Peyer's patch (tissue), 4 donors: Measurements from ENCODE around the gene FOXD2. TPM values are rescaled to one million over a fixed set of nuclear protein-coding genes. Genes with fewer than 3 reads are reported as not detected.

ENCODE experiments used
- DNase-seq, 3 donors: peaks; one replicate each; pipeline ENCODE4 v3.0.0-alpha.2; 2017 to 2019
- H3K27ac ChIP-seq, 4 donors: fragments of 200-600 bp; sonication (generic); one replicate each; pipeline ENCODE4 v1.5.1; 2016 to 2019
- H3K27me3 ChIP-seq, 2 donors: fragments of 200-600 bp; sonication (generic); one replicate each; pipeline ENCODE4 v1.5.1; 2019
- H3K36me3 ChIP-seq, 3 donors: fragments of 200-600 bp; sonication (generic); one replicate each; pipeline ENCODE4 v1.5.1; 2016 to 2019
- H3K4me1 ChIP-seq, 4 donors: fragments of 200-600 bp; sonication (generic); one replicate each; pipeline ENCODE4 v1.5.1; 2016 to 2019
- H3K4me3 ChIP-seq, 4 donors: fragments of 200-600 bp; sonication (generic); 1 replicate in 3 of 4; 2 replicates in 1 of 4; pipeline ENCODE4 v1.5.1; 2016 to 2019; ENCODE audit warnings: mild to moderate bottlenecking in 1 of 4
- H3K9me3 ChIP-seq, 4 donors: fragments of 200-600 bp; sonication (generic); one replicate each; pipeline ENCODE4 v1.5.1; 2016 to 2019; ENCODE audit warnings: mild to moderate bottlenecking in 1 of 4
- POLR2A ChIP-seq, 2 donors: fragments of 450-650 bp; IDR thresholded peaks; one replicate each; pipeline ENCODE4 v1.5.1; 2017; ENCODE audit warnings: antibody characterized with exemption in 2 of 2, mild to moderate bottlenecking in 2 of 2, moderate library complexity in 2 of 2
- total RNA-seq, 4 donors: library from RNA; depleted of rRNA; stranded (reverse); fragments of >200 nt; gene quantifications; one replicate each; pipeline ENCODE4 v1.1.0, GENCODE V29; 2016
- TF ChIP-seq, protein P1 (sequence below), 6 experiments: fragments of 450-650 bp in 4 of 6; fragments of 200-600 bp in 2 of 6; sonication (generic) in 1 of 6; IDR thresholded peaks; one replicate each; pipeline ENCODE4 v1.5.1; 2017 to 2019; ENCODE audit warnings: antibody characterized with exemption in 6 of 6, mild to moderate bottlenecking in 3 of 6, moderate library complexity in 1 of 6

Gene FOXD2
- total RNA-seq, 4 donors from 2014 or later, result 1.1 to 1.5 (median 1.3) TPM; not detected in 1

DNA sequence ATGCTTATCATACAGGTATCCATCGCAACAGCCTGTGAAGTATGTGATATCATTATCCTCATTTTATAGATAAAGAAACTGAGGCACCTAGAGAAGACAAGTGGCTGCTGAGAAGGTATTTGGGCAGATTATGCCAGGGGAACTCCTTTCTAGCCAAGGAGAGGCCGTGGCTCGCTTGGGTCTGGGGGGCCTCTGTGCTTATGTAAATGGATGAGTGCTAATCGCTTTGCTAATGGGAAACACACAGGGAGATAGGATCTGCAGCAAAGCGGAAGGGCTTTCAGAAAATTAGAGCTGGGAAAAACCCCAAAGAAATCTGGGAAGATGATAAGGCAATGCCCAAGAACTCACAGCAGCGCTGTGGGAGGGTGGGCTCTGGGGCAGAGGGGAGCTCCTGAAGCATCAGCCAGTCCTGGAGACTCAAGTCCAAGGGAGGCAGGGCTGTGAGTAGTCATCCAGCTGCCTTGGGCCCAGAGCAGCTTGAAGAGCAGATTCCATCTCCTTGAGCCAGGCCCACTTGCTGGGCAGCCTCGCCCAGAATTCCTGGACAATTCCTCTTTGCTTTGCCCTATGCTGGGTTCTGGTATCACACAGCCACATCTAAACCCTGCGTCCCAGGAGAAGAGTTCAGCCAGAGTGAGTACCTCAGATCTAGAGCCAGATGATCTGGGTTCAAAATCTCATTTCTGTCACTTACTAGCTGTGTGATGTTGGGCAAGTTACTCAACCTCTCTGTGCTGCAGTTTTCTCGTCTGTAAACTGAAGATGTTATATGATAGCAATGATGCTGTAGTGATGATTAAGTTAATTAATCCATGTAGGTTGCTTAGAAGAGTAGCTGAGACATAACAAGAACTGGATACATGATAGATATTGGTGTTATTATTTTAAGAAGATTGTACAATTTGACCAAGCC lies 36.7 kb downstream of the FOXD2 start:
- TF ChIP-seq POLR2A (IDR thresholded peaks at IDR 0.05), result no peak
- TF ChIP-seq, protein P1, sequence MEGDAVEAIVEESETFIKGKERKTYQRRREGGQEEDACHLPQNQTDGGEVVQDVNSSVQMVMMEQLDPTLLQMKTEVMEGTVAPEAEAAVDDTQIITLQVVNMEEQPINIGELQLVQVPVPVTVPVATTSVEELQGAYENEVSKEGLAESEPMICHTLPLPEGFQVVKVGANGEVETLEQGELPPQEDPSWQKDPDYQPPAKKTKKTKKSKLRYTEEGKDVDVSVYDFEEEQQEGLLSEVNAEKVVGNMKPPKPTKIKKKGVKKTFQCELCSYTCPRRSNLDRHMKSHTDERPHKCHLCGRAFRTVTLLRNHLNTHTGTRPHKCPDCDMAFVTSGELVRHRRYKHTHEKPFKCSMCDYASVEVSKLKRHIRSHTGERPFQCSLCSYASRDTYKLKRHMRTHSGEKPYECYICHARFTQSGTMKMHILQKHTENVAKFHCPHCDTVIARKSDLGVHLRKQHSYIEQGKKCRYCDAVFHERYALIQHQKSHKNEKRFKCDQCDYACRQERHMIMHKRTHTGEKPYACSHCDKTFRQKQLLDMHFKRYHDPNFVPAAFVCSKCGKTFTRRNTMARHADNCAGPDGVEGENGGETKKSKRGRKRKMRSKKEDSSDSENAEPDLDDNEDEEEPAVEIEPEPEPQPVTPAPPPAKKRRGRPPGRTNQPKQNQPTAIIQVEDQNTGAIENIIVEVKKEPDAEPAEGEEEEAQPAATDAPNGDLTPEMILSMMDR (IDR thresholded peaks at IDR 0.05), result no peak
- H3K9me3 ChIP-seq, result no peaks in the 10 kb centered on the region
- H3K4me3 ChIP-seq, result no peak overlapping the region
- no peak for DNase-seq
- no peaks in the 10 kb centered on the region for H3K27me3 ChIP-seq
- peaks cover 0 to 12% (median 0%) of the 10 kb centered on the region in 4 donors for H3K4me1 ChIP-seq
- H3K27ac ChIP-seq, result no peak overlapping the region
- H3K36me3 ChIP-seq, result no peaks in the 10 kb centered on the region

DNA sequence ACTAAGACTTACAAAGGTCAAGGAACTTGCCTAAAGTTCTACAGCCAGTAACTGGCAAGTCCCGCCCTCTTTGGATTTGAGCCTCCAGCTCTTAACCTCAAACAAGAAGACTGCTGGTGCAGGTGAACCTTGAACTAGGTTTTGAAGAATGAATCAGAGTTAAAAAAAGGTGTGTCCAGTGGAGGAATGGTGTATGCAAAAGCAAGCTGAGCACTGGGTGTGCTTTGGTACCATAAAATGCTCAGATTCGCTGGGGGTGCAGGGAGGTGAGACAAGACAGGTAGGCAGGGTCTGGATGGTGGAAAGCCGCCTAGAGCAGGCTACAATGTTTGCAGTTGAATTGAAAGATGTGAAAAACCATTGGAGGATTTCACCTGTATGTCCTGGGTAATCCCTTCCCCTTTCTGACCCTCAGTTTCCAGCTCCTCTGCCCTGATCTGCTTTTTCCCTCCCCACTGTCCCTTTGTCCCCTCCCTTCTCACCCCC lies 39.8 kb downstream of the FOXD2 start:
- DNase-seq, result peak in 1 of 3 donors; percentile 75
- Histone ChIP-seq H3K4me3 (no peak overlapping the region), H3K27me3 (no peaks in the 10 kb centered on the region), H3K27ac (peak overlapping the region in 3 of 4 donors; percentile 40 to 78 (median 57)), H3K9me3 (no peaks in the 10 kb centered on the region), H3K36me3 (no peaks in the 10 kb centered on the region), H3K4me1 (peaks cover 0 to 12% (median 0%) of the 10 kb centered on the region in 4 donors)
- TF ChIP-seq, protein P1 (IDR thresholded peaks at IDR 0.05), result no peak
- TF ChIP-seq POLR2A (IDR thresholded peaks at IDR 0.05), result no peak

DNA sequence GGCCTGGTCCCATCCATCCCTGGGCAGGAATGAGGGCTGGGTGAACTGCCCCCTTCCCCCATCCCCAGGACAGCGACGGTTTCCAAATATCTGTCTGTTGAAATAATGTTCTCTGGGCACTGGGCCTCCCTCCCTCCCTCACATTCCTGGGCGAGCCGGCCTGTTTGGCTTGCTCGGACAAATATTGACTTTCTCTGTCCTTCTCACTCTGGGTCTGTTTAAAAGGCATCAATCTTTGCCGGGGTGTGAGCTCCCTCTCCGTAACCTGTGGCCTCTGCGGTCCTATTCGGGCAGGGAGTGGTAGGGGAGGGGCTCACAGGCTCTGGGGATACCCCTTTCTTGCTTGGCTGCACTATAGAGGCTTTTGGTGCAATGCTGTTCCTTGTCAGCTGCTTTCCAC lies 40.2 kb downstream of the FOXD2 start:
- Histone ChIP-seq H3K27ac (peak overlapping the region in 3 of 4 donors; percentile 40 to 78 (median 57)), H3K27me3 (no peaks in the 10 kb centered on the region), H3K4me3 (no peak overlapping the region), H3K4me1 (peaks cover 0 to 12% (median 0%) of the 10 kb centered on the region in 4 donors), H3K9me3 (no peaks in the 10 kb centered on the region), H3K36me3 (no peaks in the 10 kb centered on the region)
- TF ChIP-seq, protein P1 (IDR thresholded peaks at IDR 0.05), result no peak
- no peak for TF ChIP-seq POLR2A (IDR thresholded peaks at IDR 0.05)
- peak in 2 of 3 donors; percentile 47 to 57 for DNase-seq

DNA sequence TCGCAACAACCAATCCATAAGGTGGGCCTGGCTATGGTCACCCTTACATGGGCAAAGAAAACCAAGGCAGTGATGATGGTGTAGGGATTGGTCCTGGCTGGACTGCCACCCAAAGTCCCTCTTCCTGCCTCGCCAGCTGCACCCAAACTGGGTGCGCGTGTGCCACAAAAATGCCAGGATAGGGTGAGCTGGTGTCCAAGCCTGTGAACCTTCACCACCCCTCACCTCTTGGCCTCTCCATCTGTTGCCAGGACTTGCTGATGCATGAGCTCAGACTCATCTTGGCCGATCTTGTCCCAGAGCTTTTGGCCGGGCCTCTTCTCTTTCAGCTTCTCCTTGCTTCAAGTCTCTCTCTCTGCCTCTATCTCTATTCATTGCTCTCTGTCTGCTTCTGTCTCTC lies 41.8 kb downstream of the FOXD2 start:
- Histone ChIP-seq H3K27ac (no peak overlapping the region), H3K9me3 (no peaks in the 10 kb centered on the region), H3K4me3 (no peak overlapping the region), H3K27me3 (no peaks in the 10 kb centered on the region), H3K4me1 (peaks cover 0 to 12% (median 0%) of the 10 kb centered on the region in 4 donors), H3K36me3 (no peaks in the 10 kb centered on the region)
- no peak for TF ChIP-seq POLR2A (IDR thresholded peaks at IDR 0.05)
- TF ChIP-seq, protein P1 (IDR thresholded peaks at IDR 0.05), result no peak
- DNase-seq, result no peak

DNA sequence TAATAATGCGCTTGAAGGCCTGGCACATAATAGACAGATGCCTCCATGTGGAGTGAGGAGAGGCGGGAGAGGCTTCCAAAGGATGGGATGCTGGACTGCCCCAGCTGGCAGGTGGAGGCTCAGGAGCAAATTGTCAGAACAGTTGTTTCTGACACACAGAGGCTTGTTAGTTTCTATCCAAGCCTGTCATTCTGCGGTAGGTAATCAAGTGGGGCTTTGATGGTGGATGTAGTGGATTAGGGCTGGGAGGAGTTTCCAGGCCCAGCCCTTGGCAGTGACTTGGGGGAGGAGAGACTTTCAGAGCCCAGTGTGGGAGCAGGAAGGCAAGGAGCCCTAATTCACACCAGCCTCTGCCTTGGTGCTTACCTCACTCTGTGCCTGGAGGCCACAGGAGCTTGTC lies 44.1 kb downstream of the FOXD2 start:
- no peak for TF ChIP-seq POLR2A (IDR thresholded peaks at IDR 0.05)
- TF ChIP-seq, protein P1 (IDR thresholded peaks at IDR 0.05), result no peak
- H3K9me3 ChIP-seq, result no peaks in the 10 kb centered on the region
- no peaks in the 10 kb centered on the region for H3K36me3 ChIP-seq
- DNase-seq, result no peak
- H3K4me1 ChIP-seq, result peaks cover 0 to 12% (median 0%) of the 10 kb centered on the region in 4 donors
- no peak overlapping the region for H3K4me3 ChIP-seq
- no peak overlapping the region for H3K27ac ChIP-seq
- no peaks in the 10 kb centered on the region for H3K27me3 ChIP-seq
